Measurements from ENCODE around the gene RTN3.

RTN3 gene

DNA sequence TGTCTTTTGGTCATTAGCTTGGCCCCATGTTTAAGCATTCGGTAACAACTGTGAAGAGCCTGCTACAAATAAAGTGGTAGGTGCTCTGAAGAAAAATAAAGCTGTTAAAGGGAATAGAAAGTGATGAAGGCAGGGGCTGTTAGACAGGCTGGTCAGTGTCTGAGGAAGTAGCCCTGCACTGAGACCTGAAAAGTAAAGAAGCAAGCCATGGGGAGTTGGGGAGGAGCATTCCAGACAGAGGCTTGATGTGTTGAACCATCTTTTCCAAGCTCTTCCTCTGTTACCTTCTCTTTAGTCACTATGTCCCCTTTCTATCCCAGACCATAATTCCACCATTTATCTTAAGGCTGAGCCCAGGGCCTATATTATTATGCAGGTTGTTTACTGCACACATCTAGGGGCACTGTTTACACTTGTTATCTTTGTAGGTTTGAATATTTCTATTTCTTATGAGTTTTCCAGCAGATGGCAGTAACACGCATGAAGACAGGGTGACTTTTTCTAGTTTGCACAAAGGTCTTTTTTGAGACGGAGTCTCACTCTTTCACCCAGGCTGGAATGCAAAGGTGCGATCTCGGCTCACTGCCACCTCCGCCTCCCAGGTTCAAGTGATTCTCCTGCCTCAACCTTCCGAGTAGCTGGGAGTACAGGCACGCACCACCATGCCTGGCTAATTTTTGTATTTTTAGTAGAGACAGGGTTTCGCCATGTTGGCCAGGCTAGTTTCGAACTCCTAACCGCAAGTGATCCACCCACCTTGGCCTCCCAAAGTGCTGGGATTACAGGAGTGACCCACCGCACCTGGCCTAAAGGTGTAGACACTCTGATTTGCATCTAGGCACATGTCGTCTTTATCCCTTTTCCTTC is 64.2 kb downstream of the RTN3 start:
- Histone ChIP-seq H3K9ac (ENCODE audit: low read depth, low read length) (no peak overlapping the region), H3K27me3 (ENCODE audit: insufficient read depth, low read length) (no peaks in the 10 kb centered on the region), H3K9me3 (ENCODE audit: insufficient read depth, low read depth, low read length) (no peaks in the 10 kb centered on the region), H3K36me3 (ENCODE audit: insufficient read depth, low read length) (peaks cover 17% of the 10 kb centered on the region), H3K27ac (ENCODE audit: low read depth, low read length) (no peak overlapping the region), H3K4me3 (ENCODE audit: low read length) (no peak overlapping the region), H3K4me1 (ENCODE audit: insufficient read depth, low read length) (no peaks in the 10 kb centered on the region; the same call in 1 of the 2 replicates)
- 92% methylated on average over 13 of the region's 13 CpGs for WGBS

DNA sequence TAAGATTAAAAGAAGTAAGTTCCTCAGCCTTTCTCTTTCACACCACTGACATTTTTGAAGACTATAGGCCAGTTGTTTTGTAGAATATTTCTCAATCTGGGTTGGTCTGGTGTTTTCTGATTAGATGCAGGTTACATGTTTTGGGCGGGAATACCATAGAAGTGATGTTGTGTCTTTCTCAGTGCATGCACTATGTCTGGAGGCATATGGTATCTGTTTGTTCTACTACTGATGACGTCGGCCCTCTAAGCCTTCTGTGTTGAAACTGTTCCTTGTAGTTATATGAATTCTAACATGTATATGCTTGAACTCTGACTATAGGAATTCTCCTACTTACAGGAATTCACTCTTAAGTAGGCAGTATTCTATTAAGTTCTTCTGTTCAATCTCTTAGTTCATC is 65.7 kb downstream of the RTN3 start:
- no peaks in the 10 kb centered on the region for H3K27me3 ChIP-seq (ENCODE audit: insufficient read depth, low read length)
- no peak overlapping the region for H3K27ac ChIP-seq (ENCODE audit: low read depth, low read length)
- WGBS = 94% methylated on average over 3 of the region's 3 CpGs
- H3K4me3 ChIP-seq (ENCODE audit: low read length) = no peak overlapping the region
- H3K4me1 ChIP-seq (ENCODE audit: insufficient read depth, low read length) = no peaks in the 10 kb centered on the region; the same call in 1 of the 2 replicates
- H3K36me3 ChIP-seq (ENCODE audit: insufficient read depth, low read length) = peaks cover 29% of the 10 kb centered on the region
- H3K9ac ChIP-seq (ENCODE audit: low read depth, low read length) = no peak overlapping the region
- H3K9me3 ChIP-seq (ENCODE audit: insufficient read depth, low read depth, low read length) = no peaks in the 10 kb centered on the region

DNA sequence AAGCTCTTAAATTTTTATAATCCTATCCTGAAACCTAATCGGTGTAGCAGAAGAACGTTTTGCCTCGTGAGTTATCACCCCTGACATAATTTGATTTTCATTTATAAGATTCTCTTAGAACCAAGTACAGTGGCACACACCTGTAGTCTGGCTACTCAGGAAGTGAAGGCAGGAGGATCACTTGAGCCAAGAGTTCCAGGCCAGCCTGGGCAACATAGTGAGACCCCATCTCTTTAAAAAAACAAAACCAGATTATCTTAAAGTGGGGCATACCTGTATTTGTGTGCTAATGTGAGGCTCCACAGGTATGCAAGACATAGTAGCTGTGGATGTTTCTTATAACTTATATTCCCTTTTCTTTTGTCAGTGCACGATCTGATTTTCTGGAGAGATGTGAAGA is 68.3 kb downstream of the RTN3 start:
- no peaks in the 10 kb centered on the region; the same call in 1 of the 2 replicates for H3K4me1 ChIP-seq (ENCODE audit: insufficient read depth, low read length)
- H3K27ac ChIP-seq (ENCODE audit: low read depth, low read length) = no peak overlapping the region
- no peaks in the 10 kb centered on the region for H3K27me3 ChIP-seq (ENCODE audit: insufficient read depth, low read length)
- H3K36me3 ChIP-seq (ENCODE audit: insufficient read depth, low read length) = peaks cover 50% of the 10 kb centered on the region
- no peak overlapping the region for H3K9ac ChIP-seq (ENCODE audit: low read depth, low read length)
- 90% methylated on average over 4 of the region's 4 CpGs for WGBS
- H3K9me3 ChIP-seq (ENCODE audit: insufficient read depth, low read depth, low read length) = no peaks in the 10 kb centered on the region
- H3K4me3 ChIP-seq (ENCODE audit: low read length) = no peak overlapping the region

DNA sequence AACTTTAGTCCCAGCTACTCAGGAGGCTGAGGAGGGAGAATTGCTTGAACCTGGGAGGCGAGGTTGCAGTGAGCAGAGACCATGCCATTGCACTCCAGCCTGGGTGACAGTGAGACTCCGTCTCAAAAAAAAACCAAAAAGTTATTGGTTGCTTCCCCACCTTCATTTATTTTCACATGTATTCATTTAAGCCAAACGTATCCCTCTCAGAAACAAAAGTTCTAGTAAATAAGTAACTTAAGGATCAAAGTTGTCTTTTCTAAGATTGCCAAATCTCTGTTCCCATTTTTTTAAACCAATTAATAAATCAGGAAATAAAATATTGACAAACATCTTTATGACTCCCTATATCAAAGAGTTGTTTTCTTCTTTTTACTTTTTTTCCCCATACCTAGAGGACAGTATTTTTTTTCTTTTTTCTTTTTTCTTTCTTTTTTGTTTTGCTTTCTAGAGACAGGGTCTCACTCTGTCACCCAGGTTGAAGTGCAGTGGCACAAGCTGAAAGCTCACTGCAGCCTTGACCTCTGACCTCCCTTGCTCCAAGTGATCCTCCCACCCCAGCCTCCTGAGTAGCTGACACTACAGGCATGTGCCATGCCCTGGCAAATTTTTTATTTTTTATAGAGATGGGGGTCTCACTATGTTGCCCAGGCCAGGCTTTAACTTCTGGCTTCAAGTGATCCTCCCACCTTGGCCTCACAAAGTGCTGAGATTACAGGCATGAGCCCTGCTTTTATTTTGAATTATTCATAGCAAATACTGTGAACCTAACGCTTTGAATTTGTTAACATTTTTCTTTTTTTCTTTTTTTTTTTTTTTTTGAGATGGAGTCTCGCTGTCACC is 75.8 kb downstream of the RTN3 start:
- 96% methylated on average over 5 of the region's 5 CpGs for WGBS
- peaks cover 70% of the 10 kb centered on the region for H3K36me3 ChIP-seq (ENCODE audit: insufficient read depth, low read length)
- no peak overlapping the region for H3K27ac ChIP-seq (ENCODE audit: low read depth, low read length)
- peaks cover 20% of the 10 kb centered on the region for H3K4me1 ChIP-seq (ENCODE audit: insufficient read depth, low read length)
- no peak overlapping the region for H3K4me3 ChIP-seq (ENCODE audit: low read length)
- H3K9ac ChIP-seq (ENCODE audit: low read depth, low read length) = no peak overlapping the region
- no peaks in the 10 kb centered on the region for H3K9me3 ChIP-seq (ENCODE audit: insufficient read depth, low read depth, low read length)
- no peaks in the 10 kb centered on the region for H3K27me3 ChIP-seq (ENCODE audit: insufficient read depth, low read length)

DNA sequence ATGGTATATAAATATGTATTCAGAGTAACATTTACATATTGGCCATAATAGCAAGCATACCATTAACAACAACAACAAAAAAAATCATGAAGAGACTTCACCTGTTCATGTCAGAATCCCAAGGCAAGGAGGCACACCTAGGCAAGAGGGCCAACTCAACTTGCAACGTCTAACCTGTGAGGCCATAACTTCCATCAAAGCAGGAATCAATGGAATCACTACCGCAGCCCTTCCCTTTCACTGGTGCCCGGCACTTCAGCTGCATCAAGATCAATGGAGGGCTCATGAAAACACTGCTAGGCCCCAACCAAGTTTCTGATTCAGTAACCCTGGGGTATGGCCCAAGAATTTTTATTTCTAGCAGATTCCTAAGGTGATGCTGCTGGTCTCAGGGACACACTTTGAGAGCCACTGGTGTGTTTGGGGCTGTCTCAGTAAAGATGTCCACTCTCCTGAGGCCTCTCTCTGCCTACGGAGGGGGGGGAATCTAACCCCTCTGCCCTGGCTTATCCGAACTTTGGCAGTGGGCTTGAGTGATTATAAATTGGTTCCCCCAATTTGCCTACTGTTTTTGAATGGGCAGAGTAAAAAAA is 79.3 kb downstream of the RTN3 start:
- Histone ChIP-seq H3K9me3 (ENCODE audit: insufficient read depth, low read depth, low read length) (no peaks in the 10 kb centered on the region), H3K27me3 (ENCODE audit: insufficient read depth, low read length) (no peaks in the 10 kb centered on the region), H3K36me3 (ENCODE audit: insufficient read depth, low read length) (peaks cover 47% of the 10 kb centered on the region), H3K4me1 (ENCODE audit: insufficient read depth, low read length) (peaks cover 30% of the 10 kb centered on the region), H3K27ac (ENCODE audit: low read depth, low read length) (peak overlapping the region; percentile 77; the same call in 1 of the 2 replicates), H3K9ac (ENCODE audit: low read depth, low read length) (no peak overlapping the region), H3K4me3 (ENCODE audit: low read length) (peak overlapping the region; percentile 88)
- 40% methylated on average over 5 of the region's 5 CpGs for WGBS

DNA sequence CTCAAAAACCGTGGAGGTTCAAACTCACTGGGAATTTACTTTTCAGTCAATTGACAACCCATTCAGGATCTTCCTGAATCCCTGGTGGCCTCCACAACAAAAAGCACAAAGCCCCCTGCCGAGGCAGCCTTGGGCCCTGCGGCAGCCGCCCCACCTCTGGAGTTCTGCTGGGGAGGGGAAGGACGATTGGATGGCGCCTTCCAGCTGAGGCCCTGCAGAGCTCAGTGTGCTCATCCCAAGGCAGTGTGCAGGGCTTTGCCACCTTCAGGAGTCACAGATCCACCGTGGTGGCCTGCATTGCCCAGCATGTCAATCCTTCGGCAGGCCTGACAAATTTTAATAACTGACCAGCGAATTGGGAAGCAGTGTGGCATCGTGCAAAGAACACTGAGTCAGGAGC is 79.9 kb downstream of the RTN3 start:
- H3K27me3 ChIP-seq (ENCODE audit: insufficient read depth, low read length) = no peaks in the 10 kb centered on the region
- 5% methylated on average over 10 of the region's 10 CpGs for WGBS
- H3K4me1 ChIP-seq (ENCODE audit: insufficient read depth, low read length) = peaks cover 36% of the 10 kb centered on the region
- peaks cover 44% of the 10 kb centered on the region for H3K36me3 ChIP-seq (ENCODE audit: insufficient read depth, low read length)
- H3K27ac ChIP-seq (ENCODE audit: low read depth, low read length) = peak overlapping the region; percentile 77; the same call in 1 of the 2 replicates
- H3K9ac ChIP-seq (ENCODE audit: low read depth, low read length) = peak overlapping the region; percentile 40
- no peaks in the 10 kb centered on the region for H3K9me3 ChIP-seq (ENCODE audit: insufficient read depth, low read depth, low read length)
- H3K4me3 ChIP-seq (ENCODE audit: low read length) = peak overlapping the region; percentile 88

DNA sequence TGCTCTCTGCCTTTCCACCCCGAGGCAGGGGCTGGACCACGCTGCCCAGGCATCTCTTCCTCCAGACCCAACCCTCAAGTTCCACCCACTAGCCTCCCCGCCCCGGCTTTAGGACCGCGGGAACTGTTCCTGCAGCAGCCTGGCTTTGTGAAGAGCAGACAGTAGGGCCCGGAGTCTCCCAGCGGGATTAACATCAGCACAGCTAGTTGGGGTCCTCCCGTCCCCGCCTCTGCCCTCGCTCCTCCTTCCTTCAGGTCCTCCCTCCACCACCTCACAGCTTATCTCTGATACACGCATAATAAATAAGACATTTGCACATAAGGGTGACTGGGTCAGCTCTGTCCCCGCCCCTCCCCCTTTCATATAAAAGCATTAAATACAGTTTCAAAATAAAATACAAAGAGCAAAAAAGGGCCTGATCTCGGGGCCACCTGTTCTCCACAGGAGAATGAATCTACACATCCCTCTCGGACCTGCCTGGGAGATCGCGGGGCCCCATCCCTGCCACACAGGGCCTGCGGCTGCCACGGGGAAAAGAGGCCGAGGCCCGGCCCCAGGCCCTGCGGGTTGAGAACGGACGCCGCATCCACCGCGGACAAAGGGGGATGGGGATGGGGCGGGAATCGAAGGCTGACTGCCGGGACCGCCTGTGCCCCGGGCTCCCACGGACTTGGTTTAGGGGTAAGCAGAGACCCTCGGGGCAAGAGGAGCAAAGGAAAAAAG is 80.8 kb downstream of the RTN3 start:
- Histone ChIP-seq H3K4me1 (ENCODE audit: insufficient read depth, low read length) (peaks cover 45% of the 10 kb centered on the region), H3K27ac (ENCODE audit: low read depth, low read length) (peak overlapping the region; percentile 92; the same call in 1 of the 2 replicates), H3K27me3 (ENCODE audit: insufficient read depth, low read length) (no peaks in the 10 kb centered on the region), H3K9me3 (ENCODE audit: insufficient read depth, low read depth, low read length) (no peaks in the 10 kb centered on the region), H3K36me3 (ENCODE audit: insufficient read depth, low read length) (peaks cover 36% of the 10 kb centered on the region), H3K4me3 (ENCODE audit: low read length) (peak overlapping the region; percentile 88), H3K9ac (ENCODE audit: low read depth, low read length) (peak overlapping the region; percentile 96)
- under 1% methylated on average over 34 of the region's 34 CpGs for WGBS

DNA sequence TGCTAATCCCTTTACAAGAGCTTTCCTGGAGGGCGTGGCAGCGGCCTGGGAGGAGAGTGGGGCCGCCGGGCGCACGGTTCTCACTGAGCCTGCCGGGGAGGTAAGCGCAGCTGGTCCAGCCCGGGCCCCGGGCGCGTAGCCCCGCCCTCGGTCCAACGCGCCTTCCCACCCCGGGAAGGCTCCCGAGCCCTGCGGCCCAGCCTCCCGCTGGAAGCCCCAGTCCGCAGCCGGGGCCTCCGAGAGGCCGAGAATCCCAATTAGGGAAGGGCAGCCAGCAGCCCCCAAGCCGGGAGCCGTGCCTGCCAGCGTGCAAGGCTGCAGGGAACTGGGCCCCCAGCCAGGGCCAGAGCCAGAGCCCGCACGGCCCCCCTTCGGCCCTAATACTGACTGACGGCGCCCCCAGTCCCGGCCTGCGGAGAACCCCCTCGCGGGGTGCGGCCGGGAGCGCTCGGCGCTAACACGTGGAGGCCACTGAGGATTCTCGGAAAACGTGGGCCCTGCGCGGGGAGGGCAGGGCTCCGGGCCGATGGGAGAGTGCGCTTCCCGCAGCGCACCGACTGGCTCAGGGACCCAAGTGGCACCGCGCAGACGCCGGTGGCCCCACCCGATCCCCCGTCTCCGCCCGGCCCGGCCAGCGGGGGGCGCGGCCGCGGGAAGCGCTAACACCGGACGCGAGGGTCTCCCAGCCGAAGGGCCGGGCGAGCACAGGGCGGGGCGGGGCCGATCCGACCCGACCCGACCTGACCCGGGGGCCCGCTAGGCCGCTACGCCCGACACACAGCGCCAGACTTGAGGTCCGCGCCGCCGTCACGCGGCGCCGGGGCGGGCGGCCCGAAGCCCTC is 81.6 kb downstream of the RTN3 start:
- H3K9me3 ChIP-seq (ENCODE audit: insufficient read depth, low read depth, low read length) = no peaks in the 10 kb centered on the region
- H3K27ac ChIP-seq (ENCODE audit: low read depth, low read length) = peak overlapping the region; percentile 92
- peak overlapping the region; percentile 96 for H3K9ac ChIP-seq (ENCODE audit: low read depth, low read length)
- peak overlapping the region; percentile 88 for H3K4me3 ChIP-seq (ENCODE audit: low read length)
- under 1% methylated on average over 96 of the region's 96 CpGs for WGBS
- H3K27me3 ChIP-seq (ENCODE audit: insufficient read depth, low read length) = no peaks in the 10 kb centered on the region
- H3K36me3 ChIP-seq (ENCODE audit: insufficient read depth, low read length) = peaks cover 29% of the 10 kb centered on the region
- peaks cover 48% of the 10 kb centered on the region for H3K4me1 ChIP-seq (ENCODE audit: insufficient read depth, low read length)

DNA sequence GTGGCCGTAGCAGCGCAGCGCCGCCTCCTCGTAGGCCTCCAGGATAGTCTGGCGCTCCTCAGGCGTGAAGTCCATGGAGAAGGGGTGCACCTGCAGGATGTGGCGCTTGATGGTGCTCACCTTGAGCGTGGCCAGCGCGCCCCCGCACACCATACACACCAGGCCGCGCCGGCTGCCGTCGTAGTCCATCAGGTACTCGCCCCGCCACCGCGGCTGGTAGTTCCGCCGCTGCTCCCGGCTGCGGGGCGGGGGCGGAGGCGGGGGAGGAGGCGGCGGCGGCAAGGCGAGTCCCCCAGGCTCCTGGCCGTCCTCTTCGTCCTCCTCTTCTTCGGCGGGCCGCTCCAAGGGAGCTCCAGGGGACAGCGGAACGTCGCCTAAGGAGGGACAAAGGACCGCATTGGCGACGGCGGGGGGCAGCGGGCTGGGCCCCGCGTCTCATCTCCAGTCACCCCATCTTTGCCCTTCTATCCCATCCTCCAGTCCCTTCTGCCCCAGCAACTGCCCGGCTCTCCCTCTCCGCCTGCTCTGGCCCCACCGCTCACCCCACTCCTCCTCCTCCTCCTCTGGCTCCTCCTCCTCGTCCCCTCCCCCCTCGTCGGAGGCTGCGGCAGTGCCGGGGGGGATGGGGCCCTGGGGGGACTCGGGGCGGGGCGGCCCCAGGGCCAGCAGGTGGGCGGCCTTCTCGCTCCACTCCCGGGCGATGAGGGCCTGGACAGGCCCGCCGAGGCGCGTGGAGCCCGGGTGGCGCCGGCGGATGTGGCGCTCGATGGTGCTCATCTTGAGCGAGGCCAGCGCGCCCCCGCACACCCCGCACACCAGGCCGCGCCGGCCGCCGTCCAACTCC is 82.4 kb downstream of the RTN3 start:
- Histone ChIP-seq H3K9ac (ENCODE audit: low read depth, low read length) (peak overlapping the region; percentile 96), H3K4me1 (ENCODE audit: insufficient read depth, low read length) (peaks cover 48% of the 10 kb centered on the region), H3K4me3 (ENCODE audit: low read length) (peak overlapping the region; percentile 88), H3K36me3 (ENCODE audit: insufficient read depth, low read length) (peaks cover 21% of the 10 kb centered on the region), H3K27ac (ENCODE audit: low read depth, low read length) (peak overlapping the region; percentile 92), H3K27me3 (ENCODE audit: insufficient read depth, low read length) (no peaks in the 10 kb centered on the region), H3K9me3 (ENCODE audit: insufficient read depth, low read depth, low read length) (no peaks in the 10 kb centered on the region)
- under 1% methylated on average over 82 of the region's 82 CpGs for WGBS

All from HUES64 (cell line).